A673 (cell line): ENCODE data around the gene C19orf47. TPM values are rescaled to one million over a fixed set of nuclear protein-coding genes. Genes with fewer than 3 reads are reported as not detected.
A peak's percentile ranks its signal among the peaks of the same experiment; 100 is the strongest.

Experiments
- BruUV-seq: library from RNA; stranded (reverse); fragments of 400-500 nt; replicated peaks from 2 replicates; lab custom pipeline; 2021; lab: Mats Ljungman, UMichigan
- CTCF ChIA-PET: fragments of 300-600 bp; sonication (Branson Sonifier 250); formaldehyde crosslinking; loops from one replicate; lab custom pipeline; 2022; ENCODE audit warnings: antibody characterized with exemption; lab: Charles Lee
- POLR2A ChIA-PET: fragments of 300-600 bp; sonication (Branson Sonifier 250); formaldehyde crosslinking; loops from one replicate; lab custom pipeline; 2022; ENCODE audit warnings: antibody characterized with exemption; ENCODE audit not compliant: low non-redundant PET; lab: Charles Lee
- DNase-seq: peaks from one replicate; pipeline ENCODE4 v3.0.0-alpha.2; 2015; ENCODE audit warnings: low spot score
- H3K27ac ChIP-seq: fragments of 200-600 bp; sonication (generic); 2 replicates; pipeline ENCODE4 v1.5.1; 2016; ENCODE audit warnings: mixed run types, low read depth, mild to moderate bottlenecking, mixed read lengths, antibody characterized with exemption, low read length; ENCODE audit not compliant: poor library complexity, severe bottlenecking
- H3K27me3 ChIP-seq: fragments of 200-600 bp; sonication (generic); replicated peaks from 2 replicates; pipeline ENCODE4 v1.6.1; 2017; ENCODE audit warnings: mixed run types, low read depth, mild to moderate bottlenecking, mixed read lengths, antibody characterized with exemption, low read length; ENCODE audit not compliant: insufficient read depth, poor library complexity
- H3K36me3 ChIP-seq: fragments of 200-600 bp; sonication (generic); 2 replicates; pipeline ENCODE4 v1.6.1; 2016; ENCODE audit warnings: mixed run types, mild to moderate bottlenecking, mixed read lengths, antibody characterized with exemption, low read length; ENCODE audit not compliant: insufficient read depth, poor library complexity, severe bottlenecking
- H3K4me1 ChIP-seq: fragments of 200-600 bp; sonication (generic); 2 replicates; pipeline ENCODE4 v1.6.1; 2017; ENCODE audit warnings: mixed run types, mild to moderate bottlenecking, mixed read lengths, antibody characterized with exemption, low read length; ENCODE audit not compliant: insufficient read depth, poor library complexity, severe bottlenecking
- H3K4me3 ChIP-seq: fragments of 200-600 bp; sonication (generic); 2 replicates; pipeline ENCODE4 v1.5.1; 2016; ENCODE audit warnings: low read depth, mixed run types, mild to moderate bottlenecking, mixed read lengths, low read length; ENCODE audit not compliant: poor library complexity, severe bottlenecking
- H3K9me3 ChIP-seq: fragments of 200-600 bp; sonication (generic); 2 replicates; pipeline ENCODE4 v1.6.1; 2016; ENCODE audit warnings: mixed run types, low read depth, mild to moderate bottlenecking, mixed read lengths, antibody characterized with exemption, low read length; ENCODE audit not compliant: poor library complexity, severe bottlenecking
- CTCF ChIP-seq: fragments of 300-800, 200-600 bp; sonication (generic); conservative IDR thresholded peaks from 2 replicates; pipeline ENCODE4 v1.5.1; 2017; ENCODE audit warnings: low read depth, mild to moderate bottlenecking, antibody characterized with exemption, low read length, moderate library complexity, mixed read lengths
- EZH2 ChIP-seq: fragments of 200-600 bp; sonication (generic); IDR thresholded peaks from 2 replicates; pipeline ENCODE4 v1.6.1; 2017; ENCODE audit warnings: borderline replicate concordance, low read depth, mild to moderate bottlenecking, mixed read lengths, antibody characterized with exemption, low read length; ENCODE audit not compliant: poor library complexity, severe bottlenecking
- intact Hi-C: fragments of 100-400 bp; cut with micrococcal nuclease; formaldehyde crosslinking; loops from one replicate; pipeline ENCODE4 v1.10.0; 2022; ENCODE audit not compliant: unreplicated experiment
- total RNA-seq: library from RNA; stranded (reverse); gene quantifications from 2 replicates; pipeline ENCODE4 v1.2.3, GENCODE V29; 2021

C19orf47 gene
- total RNA-seq, 1 experiment from 2014 or later, result 26.5 TPM

GRCh38 chr19:40365613-40366401, 17.6 kb upstream of the C19orf47 start:
- peak; percentile 86 for DNase-seq
- CTCF ChIA-PET, result interaction anchor here (1.4 kb wide), 1 partner anchor 60 kb away, joined by 8 read pairs; no protein-coding TSS in a partner anchor
- TF ChIP-seq EZH2 (no peak), CTCF (no peak)
- peak overlapping the region; percentile 83 for H3K27ac ChIP-seq
- TSS peak; percentile 18 for BruUV-seq
- no peaks in the 10 kb centered on the region for H3K9me3 ChIP-seq
- peak overlapping the region; percentile 62 for H3K4me3 ChIP-seq
- intact Hi-C loops, result no loop called here
- POLR2A ChIA-PET, result interaction anchor here (0.6 kb wide), 4 partner anchors 77 to 814 kb away, joined by 3 to 6 read pairs (median 4); no protein-coding TSS in a partner anchor
- H3K27me3 ChIP-seq, result no peaks in the 10 kb centered on the region
- H3K4me1 ChIP-seq, result peaks cover 14% of the 10 kb centered on the region
- peaks cover 33% of the 10 kb centered on the region for H3K36me3 ChIP-seq

GRCh38 chr19:40365010-40365409, 16.8 kb upstream of the C19orf47 start:
- POLR2A ChIA-PET, result interaction anchor here (0.6 kb wide), 1 partner anchor 78 kb away, joined by 3 read pairs; no protein-coding TSS in a partner anchor
- BruUV-seq, result no TSS peak
- H3K27me3 ChIP-seq, result no peaks in the 10 kb centered on the region
- no peaks in the 10 kb centered on the region for H3K9me3 ChIP-seq
- DNase-seq, result no peak
- H3K4me3 ChIP-seq, result peak overlapping the region; percentile 62
- CTCF ChIA-PET, result no interaction called here
- H3K36me3 ChIP-seq, result peaks cover 26% of the 10 kb centered on the region
- peaks cover 14% of the 10 kb centered on the region for H3K4me1 ChIP-seq
- TF ChIP-seq EZH2 (no peak), CTCF (no peak)
- H3K27ac ChIP-seq, result peak overlapping the region; percentile 83
- intact Hi-C loops, result no loop called here

- H3K36me3 ChIP-seq, result peaks cover 7% of the 10 kb centered on the region
- CTCF ChIA-PET, result no interaction called here
Measured at GRCh38 chr19:40363069-40363468, 14.9 kb upstream of the C19orf47 start.

More at GRCh38 chr19:40363069-40363468, 14.9 kb upstream of the C19orf47 start:
- BruUV-seq, result no TSS peak
- H3K4me3 ChIP-seq, result no peak overlapping the region
- no peaks in the 10 kb centered on the region for H3K9me3 ChIP-seq
- POLR2A ChIA-PET, result no interaction called here
- H3K27me3 ChIP-seq, result no peaks in the 10 kb centered on the region
- intact Hi-C loops, result no loop called here
- no peak overlapping the region for H3K27ac ChIP-seq
- peaks cover 14% of the 10 kb centered on the region for H3K4me1 ChIP-seq
- TF ChIP-seq EZH2 (no peak), CTCF (no peak)
- no peak for DNase-seq
